Keratinocyte (primary cell): ENCODE data around the gene BMP8B.
"Not testable (repeated sequence)": the region's sequence is repeated elsewhere in the genome, so short reads cannot be mapped to it uniquely, and the experiment has no call there.

Experiments
- EZH2 ChIP-seq: IDR thresholded peaks from one replicate; pipeline ENCODE4 v1.6.1; 2012; ENCODE audit warnings: inconsistent platforms, mild to moderate bottlenecking, low read length, moderate library complexity
- TF ChIP-seq, protein P1 (sequence below), 3 experiments: IDR thresholded peaks in 1 of 3; conservative IDR thresholded peaks in 1 of 3; optimal IDR thresholded peaks in 1 of 3; 2 replicates in 2 of 3; 3 replicates in 1 of 3; pipeline versions ENCODE3 to v1.5.1; 2011; ENCODE audit warnings: low read length in 3 of 3, mild to moderate bottlenecking in 3 of 3, moderate library complexity in 2 of 3, control low read depth in 1 of 3, inconsistent platforms in 1 of 3; ENCODE audit not compliant: insufficient read depth in 2 of 3; ENCODE audit errors: extremely low read depth in 1 of 3

GRCh38 chr1:39798859-39799769 is 10.4 kb upstream of the BMP8B start:
- not testable (repeated sequence) for TF ChIP-seq EZH2
- TF ChIP-seq, protein P1, sequence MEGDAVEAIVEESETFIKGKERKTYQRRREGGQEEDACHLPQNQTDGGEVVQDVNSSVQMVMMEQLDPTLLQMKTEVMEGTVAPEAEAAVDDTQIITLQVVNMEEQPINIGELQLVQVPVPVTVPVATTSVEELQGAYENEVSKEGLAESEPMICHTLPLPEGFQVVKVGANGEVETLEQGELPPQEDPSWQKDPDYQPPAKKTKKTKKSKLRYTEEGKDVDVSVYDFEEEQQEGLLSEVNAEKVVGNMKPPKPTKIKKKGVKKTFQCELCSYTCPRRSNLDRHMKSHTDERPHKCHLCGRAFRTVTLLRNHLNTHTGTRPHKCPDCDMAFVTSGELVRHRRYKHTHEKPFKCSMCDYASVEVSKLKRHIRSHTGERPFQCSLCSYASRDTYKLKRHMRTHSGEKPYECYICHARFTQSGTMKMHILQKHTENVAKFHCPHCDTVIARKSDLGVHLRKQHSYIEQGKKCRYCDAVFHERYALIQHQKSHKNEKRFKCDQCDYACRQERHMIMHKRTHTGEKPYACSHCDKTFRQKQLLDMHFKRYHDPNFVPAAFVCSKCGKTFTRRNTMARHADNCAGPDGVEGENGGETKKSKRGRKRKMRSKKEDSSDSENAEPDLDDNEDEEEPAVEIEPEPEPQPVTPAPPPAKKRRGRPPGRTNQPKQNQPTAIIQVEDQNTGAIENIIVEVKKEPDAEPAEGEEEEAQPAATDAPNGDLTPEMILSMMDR (optimal IDR thresholded peaks at IDR 0.05 in 1 of 3, IDR thresholded peaks at IDR 0.05 in 1 of 3, conservative IDR thresholded peaks at IDR 0.05 in 1 of 3; ENCODE audit: extremely low read depth in 1 of 3, insufficient read depth in 2 of 3, low read length in 3 of 3) = peak; percentile 34 to 59 (median 39)
